HepG2 (cell line): ENCODE results near the gene KRTDAP. TPM values are rescaled to one million over a fixed set of nuclear protein-coding genes. Genes with fewer than 3 reads are reported as not detected.

Experiments used
- CHD4 ChIP-seq: fragments of 200-600 bp; sonication (generic); IDR thresholded peaks from 2 replicates; pipeline ENCODE4 v1.7.0; 2017; ENCODE audit warnings: mild to moderate bottlenecking, low read length, borderline replicate concordance
- DR1 ChIP-seq: sonication (generic); formaldehyde crosslinking; IDR thresholded peaks from 2 replicates; pipeline ENCODE4 v1.8.0; 2021; ENCODE audit warnings: mild to moderate bottlenecking, missing genetic modification reagents, inconsistent platforms
- FOXP4 ChIP-seq: sonication (generic); formaldehyde crosslinking; IDR thresholded peaks from 2 replicates; pipeline ENCODE4 v1.4.0; 2020; ENCODE audit warnings: missing genetic modification reagents
- GABPB1 ChIP-seq: IDR thresholded peaks from 2 replicates; pipeline ENCODE4 v1.6.1; 2016; ENCODE audit warnings: mild to moderate bottlenecking, missing genetic modification reagents, moderate library complexity, missing compliant biosample characterization
- HES4 ChIP-seq: sonication (generic); formaldehyde crosslinking; IDR thresholded peaks from 2 replicates; pipeline ENCODE4 v1.9.0; 2021; ENCODE audit warnings: mild to moderate bottlenecking, missing genetic modification reagents, borderline replicate concordance
- HNRNPLL ChIP-seq: fragments of 200-400 bp; formaldehyde crosslinking; IDR thresholded peaks from 2 replicates; pipeline ENCODE4 v1.6.1; 2017; ENCODE audit warnings: mild to moderate bottlenecking, low read depth, low read length; ENCODE audit not compliant: poor library complexity, severe bottlenecking
- JARID2 ChIP-seq: sonication (generic); formaldehyde crosslinking; IDR thresholded peaks from 2 replicates; pipeline ENCODE4 v1.8.1; 2023; ENCODE audit warnings: missing genetic modification reagents, inconsistent platforms; ENCODE audit not compliant: insufficient replicate concordance
- SAP130 ChIP-seq: IDR thresholded peaks from 2 replicates; pipeline ENCODE4 v1.6.1; 2016; ENCODE audit warnings: low read depth
- SIN3A ChIP-seq: IDR thresholded peaks from 2 replicates; pipeline ENCODE4 v1.6.1; 2011; ENCODE audit warnings: low read depth, mild to moderate bottlenecking, control low read depth, low read length, borderline replicate concordance
- STAT5B ChIP-seq: sonication (generic); formaldehyde crosslinking; IDR thresholded peaks from 2 replicates; pipeline ENCODE4 v1.4.0; 2020; ENCODE audit warnings: missing genetic modification reagents
- ZNF513 ChIP-seq: sonication (generic); formaldehyde crosslinking; conservative IDR thresholded peaks from 2 replicates; pipeline ENCODE4 v1.5.0; 2020; ENCODE audit warnings: missing genetic modification reagents
- ZNF563 ChIP-seq: sonication (generic); formaldehyde crosslinking; IDR thresholded peaks from 2 replicates; pipeline ENCODE4 v1.8.0; 2022; ENCODE audit warnings: mild to moderate bottlenecking, moderate library complexity, missing genetic modification reagents
- ZNF619 ChIP-seq: sonication (generic); formaldehyde crosslinking; IDR thresholded peaks from 2 replicates; pipeline ENCODE4 v1.4.0; 2020; ENCODE audit warnings: mild to moderate bottlenecking, missing genetic modification reagents
- ZNF879 ChIP-seq: sonication (generic); formaldehyde crosslinking; IDR thresholded peaks from 2 replicates; pipeline ENCODE4 v1.8.1; 2023; ENCODE audit warnings: missing genetic modification reagents
- ZSCAN29 ChIP-seq: sonication (generic); formaldehyde crosslinking; conservative IDR thresholded peaks from 2 replicates; pipeline ENCODE4 v1.4.0; 2020; ENCODE audit warnings: mild to moderate bottlenecking, missing genetic modification reagents
- polyA plus RNA-seq, 8 experiments: library from polyadenylated mRNA; depleted of rRNA in 3 of 8; stranded (reverse) in 7 of 8; unstranded in 1 of 8; fragments of >200 nt; fragmentation: Illumina TruSeq in 4 of 8; extraction: Trizol in 4 of 8; gene quantifications; 2 replicates each; pipeline versions ENCODE4 v1.2.1 to v1.2.3, GENCODE V29; 2011 to 2016; ENCODE audit warnings: low read depth in 4 of 8, missing spikeins in 1 of 8, mixed read lengths in 1 of 8; ENCODE audit not compliant: insufficient read depth in 1 of 8
- total RNA-seq, 5 experiments: library from RNA; depleted of rRNA; stranded (reverse); fragments of >200 nt; fragmentation: Illumina TruSeq; extraction: Trizol; gene quantifications; 2 replicates each; pipeline ENCODE4 v1.2.3, GENCODE V29; 2016; ENCODE audit warnings: low read depth in 1 of 5
- TF ChIP-seq, protein P1 (sequence below): sonication (generic); formaldehyde crosslinking; IDR thresholded peaks from 2 replicates; pipeline ENCODE4 v1.4.0; 2020; ENCODE audit warnings: mild to moderate bottlenecking, missing genetic modification reagents
- TF ChIP-seq, protein P2 (sequence below): sonication (generic); formaldehyde crosslinking; IDR thresholded peaks from 2 replicates; pipeline ENCODE4 v1.8.0; 2022; ENCODE audit warnings: missing genetic modification reagents, mild to moderate bottlenecking, borderline replicate concordance

KRTDAP gene
- total and polyA plus RNA-seq, 2 of the 13 experiments (the other 11 are each of a cell fraction or from before 2014, with no cell fraction given) = 0.86 to 1.5 TPM

DNA sequence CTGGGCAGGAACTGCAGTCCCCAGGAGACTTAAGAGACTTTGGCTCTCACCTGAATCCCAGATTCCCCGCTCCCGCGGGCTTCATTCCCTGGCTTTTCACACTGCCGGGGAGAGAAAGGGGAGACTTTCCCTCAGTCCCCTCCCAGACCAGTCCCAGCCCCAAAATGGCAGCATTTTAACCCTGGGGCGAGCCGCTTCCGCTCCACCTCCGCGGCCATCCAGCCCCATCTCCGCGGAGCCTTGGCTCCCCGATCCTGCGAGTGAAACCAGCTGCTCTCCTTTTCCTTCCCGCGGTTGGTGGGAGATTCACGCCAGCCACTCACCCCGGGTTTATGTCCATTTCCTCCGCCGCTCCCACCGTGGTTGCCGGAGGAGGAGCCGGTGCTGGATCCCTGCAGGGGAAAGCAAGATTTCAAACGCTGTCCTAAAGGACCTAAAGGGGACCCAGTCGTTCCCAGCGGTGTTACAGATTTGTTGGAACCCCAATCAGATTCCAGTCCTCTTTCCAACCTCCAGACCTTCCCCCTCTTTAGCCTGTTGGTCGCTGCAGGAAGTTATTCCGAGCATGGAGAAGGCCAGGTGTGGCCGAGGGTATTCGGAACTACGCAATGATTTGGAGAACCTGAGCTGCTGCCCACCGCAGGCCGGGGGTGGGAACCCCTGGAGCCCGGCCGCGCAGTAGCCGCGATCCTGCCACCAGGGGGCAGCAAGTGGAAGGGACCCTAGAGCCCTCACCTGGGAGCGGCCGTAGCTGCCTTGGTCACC lies 19.8 kb upstream of the KRTDAP start (continued):
- no peak for TF ChIP-seq ZNF513
- TF ChIP-seq JARID2 = no peak
- TF ChIP-seq, protein P1, sequence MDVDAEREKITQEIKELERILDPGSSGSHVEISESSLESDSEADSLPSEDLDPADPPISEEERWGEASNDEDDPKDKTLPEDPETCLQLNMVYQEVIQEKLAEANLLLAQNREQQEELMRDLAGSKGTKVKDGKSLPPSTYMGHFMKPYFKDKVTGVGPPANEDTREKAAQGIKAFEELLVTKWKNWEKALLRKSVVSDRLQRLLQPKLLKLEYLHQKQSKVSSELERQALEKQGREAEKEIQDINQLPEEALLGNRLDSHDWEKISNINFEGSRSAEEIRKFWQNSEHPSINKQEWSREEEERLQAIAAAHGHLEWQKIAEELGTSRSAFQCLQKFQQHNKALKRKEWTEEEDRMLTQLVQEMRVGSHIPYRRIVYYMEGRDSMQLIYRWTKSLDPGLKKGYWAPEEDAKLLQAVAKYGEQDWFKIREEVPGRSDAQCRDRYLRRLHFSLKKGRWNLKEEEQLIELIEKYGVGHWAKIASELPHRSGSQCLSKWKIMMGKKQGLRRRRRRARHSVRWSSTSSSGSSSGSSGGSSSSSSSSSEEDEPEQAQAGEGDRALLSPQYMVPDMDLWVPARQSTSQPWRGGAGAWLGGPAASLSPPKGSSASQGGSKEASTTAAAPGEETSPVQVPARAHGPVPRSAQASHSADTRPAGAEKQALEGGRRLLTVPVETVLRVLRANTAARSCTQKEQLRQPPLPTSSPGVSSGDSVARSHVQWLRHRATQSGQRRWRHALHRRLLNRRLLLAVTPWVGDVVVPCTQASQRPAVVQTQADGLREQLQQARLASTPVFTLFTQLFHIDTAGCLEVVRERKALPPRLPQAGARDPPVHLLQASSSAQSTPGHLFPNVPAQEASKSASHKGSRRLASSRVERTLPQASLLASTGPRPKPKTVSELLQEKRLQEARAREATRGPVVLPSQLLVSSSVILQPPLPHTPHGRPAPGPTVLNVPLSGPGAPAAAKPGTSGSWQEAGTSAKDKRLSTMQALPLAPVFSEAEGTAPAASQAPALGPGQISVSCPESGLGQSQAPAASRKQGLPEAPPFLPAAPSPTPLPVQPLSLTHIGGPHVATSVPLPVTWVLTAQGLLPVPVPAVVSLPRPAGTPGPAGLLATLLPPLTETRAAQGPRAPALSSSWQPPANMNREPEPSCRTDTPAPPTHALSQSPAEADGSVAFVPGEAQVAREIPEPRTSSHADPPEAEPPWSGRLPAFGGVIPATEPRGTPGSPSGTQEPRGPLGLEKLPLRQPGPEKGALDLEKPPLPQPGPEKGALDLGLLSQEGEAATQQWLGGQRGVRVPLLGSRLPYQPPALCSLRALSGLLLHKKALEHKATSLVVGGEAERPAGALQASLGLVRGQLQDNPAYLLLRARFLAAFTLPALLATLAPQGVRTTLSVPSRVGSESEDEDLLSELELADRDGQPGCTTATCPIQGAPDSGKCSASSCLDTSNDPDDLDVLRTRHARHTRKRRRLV (CRISPR knock-in tag) = peak; percentile 47; the same call in 1 of the 2 replicates
- TF ChIP-seq ZNF619 = peak; percentile 77; the same call in 1 of the 2 replicates
- TF ChIP-seq SIN3A = 0 out of 2 replicates have a peak, but pooled peaks have one; percentile 40
- no peak for TF ChIP-seq STAT5B
- TF ChIP-seq CHD4 = no peak
- peak; percentile 80 for TF ChIP-seq GABPB1
- peak; percentile 19; the same call in 1 of the 2 replicates for TF ChIP-seq ZNF563 (CRISPR knock-in tag)
- TF ChIP-seq FOXP4 (CRISPR knock-in tag) = peak; percentile 12; the same call in 1 of the 2 replicates
- no peak for TF ChIP-seq ZNF879 (CRISPR knock-in tag)
- 0 out of 2 replicates have a peak, but pooled peaks have one; percentile 62 for TF ChIP-seq ZSCAN29
- peak; percentile 73 for TF ChIP-seq SAP130
- 0 out of 2 replicates have a peak, but pooled peaks have one; percentile 51 for TF ChIP-seq HES4
- TF ChIP-seq HNRNPLL = peak; percentile 63
- TF ChIP-seq, protein P2, sequence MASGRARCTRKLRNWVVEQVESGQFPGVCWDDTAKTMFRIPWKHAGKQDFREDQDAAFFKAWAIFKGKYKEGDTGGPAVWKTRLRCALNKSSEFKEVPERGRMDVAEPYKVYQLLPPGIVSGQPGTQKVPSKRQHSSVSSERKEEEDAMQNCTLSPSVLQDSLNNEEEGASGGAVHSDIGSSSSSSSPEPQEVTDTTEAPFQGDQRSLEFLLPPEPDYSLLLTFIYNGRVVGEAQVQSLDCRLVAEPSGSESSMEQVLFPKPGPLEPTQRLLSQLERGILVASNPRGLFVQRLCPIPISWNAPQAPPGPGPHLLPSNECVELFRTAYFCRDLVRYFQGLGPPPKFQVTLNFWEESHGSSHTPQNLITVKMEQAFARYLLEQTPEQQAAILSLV (CRISPR knock-in tag) = peak; percentile 30; the same call in 1 of the 2 replicates
- TF ChIP-seq DR1 = no peak
